GM19328 (cell line): ENCODE measurements around the gene FRMD5.

Experiments
- ATAC-seq: cut with Tn5 transposase; IDR thresholded peaks from one replicate; pipeline ENCODE4 v1.9.1; 2021; ENCODE audit warnings: mild to moderate bottlenecking, moderate library complexity; ENCODE audit not compliant: unreplicated experiment

The FRMD5 gene

GRCh38 chr15:43931790-43932435 is 263.2 kb downstream of the FRMD5 start:
- no peak for ATAC-seq

GRCh38 chr15:43931119-43931518 is 264.0 kb downstream of the FRMD5 start:
- no peak for ATAC-seq

DNA sequence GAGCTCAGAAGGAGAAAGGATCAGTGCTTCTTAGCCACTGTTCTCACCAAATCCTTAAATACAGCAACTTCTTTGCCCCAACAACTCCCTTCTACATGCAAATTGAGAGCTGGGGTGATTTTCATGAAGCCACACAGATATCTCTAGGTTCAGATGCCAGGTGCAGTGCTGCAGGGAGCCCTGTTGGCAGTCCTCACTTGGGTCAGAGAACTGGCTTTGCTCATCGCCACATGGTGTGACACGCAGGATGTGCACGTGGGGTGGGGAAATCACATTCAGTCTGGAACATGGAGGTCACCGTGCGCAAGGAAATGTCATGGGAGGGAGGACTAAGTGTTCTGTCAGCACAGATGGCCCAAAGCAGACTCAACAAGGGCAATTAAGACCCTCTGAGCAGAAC is 264.5 kb downstream of the FRMD5 start:
- no peak for ATAC-seq

GRCh38 chr15:43930079-43930478 is 265.0 kb downstream of the FRMD5 start:
- ATAC-seq = no peak

DNA sequence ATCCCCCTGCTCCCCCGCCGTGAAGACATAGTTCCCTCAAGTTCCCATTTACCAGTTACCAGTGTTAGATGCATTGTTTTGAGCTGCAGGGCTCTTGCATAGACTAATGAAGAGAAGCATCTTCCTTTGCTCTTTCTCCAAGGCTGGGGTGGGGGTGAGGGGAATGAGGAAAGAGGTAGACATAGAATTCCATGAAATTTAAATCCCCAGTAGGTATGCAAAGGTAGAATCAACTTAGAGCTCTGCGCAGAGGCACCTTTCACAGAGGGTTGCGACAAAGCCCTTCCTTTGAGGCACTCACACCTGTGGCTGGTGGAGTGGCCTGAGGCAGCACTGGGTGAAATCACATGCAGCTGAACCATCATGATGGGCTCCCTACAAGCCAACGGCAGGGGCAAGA is 266.9 kb downstream of the FRMD5 start:
- ATAC-seq = no peak

- no peak for ATAC-seq
These were observed 267.9 kb downstream of the FRMD5 start for GRCh38 chr15:43927203-43927602.

DNA sequence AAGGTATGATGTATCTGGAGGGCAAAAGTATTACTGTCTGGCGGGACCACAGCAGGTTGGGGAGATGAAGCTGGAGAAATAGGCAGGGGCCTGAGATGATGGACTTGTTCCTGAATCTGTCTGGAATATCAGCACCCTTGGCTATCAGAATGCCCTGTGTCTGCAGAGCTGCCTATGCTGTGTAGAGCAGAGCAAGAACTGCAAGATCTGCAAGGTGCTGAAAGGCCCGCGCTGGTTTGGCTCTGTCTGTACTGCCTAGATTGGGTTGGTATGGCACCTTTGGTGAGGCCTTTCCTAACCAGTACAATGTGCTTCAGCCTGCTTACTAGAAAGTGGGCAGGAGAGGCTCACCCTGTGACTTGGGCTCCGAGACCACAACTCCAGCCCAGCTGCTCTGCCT is 271.5 kb downstream of the FRMD5 start:
- no peak for ATAC-seq

DNA sequence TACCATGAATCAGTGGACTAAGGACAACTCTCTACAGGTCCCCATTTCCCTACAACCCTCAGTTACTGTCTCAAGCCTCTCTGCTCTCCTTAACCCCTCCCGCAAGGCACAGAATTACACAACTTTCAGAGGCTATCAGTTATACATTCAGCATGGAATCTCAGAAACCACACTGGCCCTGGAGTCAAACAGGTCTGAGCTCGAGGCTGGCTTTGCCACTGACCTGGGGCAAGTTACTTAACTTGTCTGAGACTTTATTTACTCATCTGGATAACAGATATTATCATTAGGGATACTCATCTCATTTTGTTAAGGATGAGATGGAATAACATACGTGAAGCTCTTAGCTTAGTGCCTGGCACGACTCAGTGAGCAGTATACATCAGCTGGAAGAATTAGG is 273.1 kb downstream of the FRMD5 start:
- ATAC-seq = no peak

DNA sequence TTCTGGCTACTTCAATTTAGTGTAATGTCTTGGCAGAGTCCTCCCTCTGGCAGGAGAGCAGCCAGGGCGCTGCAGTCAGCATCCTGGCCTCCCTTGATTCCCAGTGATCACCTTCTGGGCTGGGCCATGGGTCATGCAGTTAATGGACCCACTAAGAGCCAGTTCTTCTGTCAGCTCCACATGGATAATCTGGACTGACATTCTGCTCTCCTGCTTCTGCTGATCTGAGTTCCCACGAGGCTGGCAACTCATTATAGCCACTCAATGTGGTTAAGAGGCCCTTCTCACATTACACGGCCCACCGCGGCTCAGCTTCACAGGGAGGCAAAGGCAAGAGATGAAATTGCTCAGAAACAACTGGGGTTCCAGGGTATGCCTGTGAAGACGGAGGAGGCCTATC is 274.3 kb downstream of the FRMD5 start:
- ATAC-seq = no peak

DNA sequence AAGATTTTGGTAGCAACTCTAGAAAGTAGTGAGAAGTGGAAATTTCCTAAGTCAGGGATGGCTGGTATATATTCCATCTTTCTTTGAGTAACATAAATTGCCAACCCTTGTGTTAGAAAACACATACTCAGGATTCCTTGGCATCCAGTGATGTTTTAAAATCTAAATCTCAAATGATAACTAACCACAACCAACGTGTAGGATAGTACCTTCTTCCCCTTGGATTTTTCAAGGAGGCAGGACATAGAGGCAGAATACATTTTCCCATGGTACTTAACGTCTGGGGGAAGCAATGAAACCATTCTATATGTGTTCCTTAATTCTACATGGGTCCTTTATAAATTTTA is 274.8 kb downstream of the FRMD5 start:
- ATAC-seq = no peak

DNA sequence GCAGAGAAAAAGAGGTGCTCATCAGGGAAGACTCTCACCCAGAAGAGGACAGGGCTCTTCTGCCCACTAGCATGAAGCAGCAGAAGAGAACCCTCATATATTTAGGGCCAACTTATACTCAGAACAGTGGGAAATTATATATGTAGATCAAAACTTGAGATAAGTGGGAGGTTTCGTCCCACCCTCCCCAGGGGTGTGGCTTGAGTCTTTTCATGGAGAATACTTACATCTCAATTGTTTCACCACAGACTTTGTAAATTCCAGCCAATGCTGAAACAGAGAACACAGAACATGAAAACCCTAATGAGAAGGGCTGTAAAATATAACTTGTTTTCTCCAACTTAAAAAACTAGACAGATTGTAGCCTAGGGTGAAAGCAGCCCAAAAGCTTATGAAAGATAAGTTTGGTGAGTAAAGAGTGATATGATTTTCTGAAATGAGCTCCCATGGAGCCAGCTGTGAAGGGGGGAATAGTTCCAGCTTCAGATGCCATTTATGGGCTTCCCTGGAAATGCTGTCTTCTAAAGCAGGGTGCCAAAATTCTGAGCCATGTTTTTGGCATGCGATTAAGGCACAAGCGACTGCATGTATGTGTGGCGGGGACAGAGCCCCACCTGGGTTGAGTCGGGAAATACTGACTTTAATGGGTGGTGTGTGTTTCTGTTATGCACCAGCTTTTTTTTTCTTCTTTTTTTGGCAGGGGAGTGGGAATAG is 275.4 kb downstream of the FRMD5 start:
- ATAC-seq = no peak

GRCh38 chr15:43918717-43919116 is 276.4 kb downstream of the FRMD5 start:
- no peak for ATAC-seq

DNA sequence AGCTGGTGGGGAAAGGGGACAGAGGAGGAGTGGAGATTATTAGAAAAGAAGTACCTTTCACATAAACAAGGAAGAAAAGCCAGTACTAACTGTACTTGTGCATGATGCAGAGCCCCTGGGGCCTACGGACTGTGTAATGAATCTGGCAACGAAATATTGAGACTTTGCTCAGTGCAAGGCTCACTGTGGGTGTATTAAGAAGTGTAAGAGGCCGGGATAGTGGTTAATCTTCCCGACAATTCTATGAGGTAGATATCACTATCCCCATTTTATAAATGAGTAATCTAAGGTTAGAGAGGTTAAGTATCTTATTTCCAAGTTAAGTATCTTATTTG is 278.8 kb downstream of the FRMD5 start:
- no peak for ATAC-seq

DNA sequence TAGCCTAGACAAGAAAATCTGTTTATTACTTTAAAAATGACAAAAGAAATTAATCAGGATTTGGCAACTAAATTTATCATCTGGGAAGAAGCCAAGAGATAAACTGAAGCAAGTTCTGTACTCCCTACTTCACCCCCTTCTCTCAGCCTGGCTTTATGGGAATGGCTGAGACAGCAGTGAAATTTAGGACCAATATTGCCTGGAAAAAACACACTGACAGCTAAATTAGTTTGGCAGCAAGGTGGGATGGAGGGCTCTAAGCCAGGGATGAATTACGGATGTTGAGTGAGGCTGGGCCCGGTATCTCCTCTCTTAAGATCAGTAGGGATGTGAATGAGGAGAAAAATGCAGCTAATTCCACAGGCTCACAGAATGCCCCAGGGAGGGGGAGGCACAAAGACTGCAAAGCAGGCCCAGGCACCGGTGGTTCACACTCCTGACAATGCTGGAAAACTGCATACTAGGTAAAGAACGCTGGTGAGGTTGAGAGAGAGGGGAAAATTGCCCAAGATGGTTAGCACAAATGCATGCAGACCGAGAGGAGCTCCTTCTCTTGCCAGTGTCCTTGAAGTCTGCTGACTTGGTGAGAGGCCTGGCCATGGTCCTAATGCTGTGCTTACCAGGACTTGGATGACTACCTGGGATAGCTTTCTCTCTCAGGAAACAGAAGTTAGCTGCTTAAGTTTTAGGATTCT is 279.3 kb downstream of the FRMD5 start:
- no peak for ATAC-seq

GRCh38 chr15:43913941-43914340 is 281.1 kb downstream of the FRMD5 start:
- no peak for ATAC-seq

- no peak for ATAC-seq
These were observed 281.9 kb downstream of the FRMD5 start for GRCh38 chr15:43913026-43913780.

GRCh38 chr15:43912208-43912607 is 282.9 kb downstream of the FRMD5 start:
- ATAC-seq = no peak

- no peak for ATAC-seq
These were observed 283.8 kb downstream of the FRMD5 start for GRCh38 chr15:43911235-43911781.

GRCh38 chr15:43908516-43909050 is 286.5 kb downstream of the FRMD5 start:
- ATAC-seq = no peak

DNA sequence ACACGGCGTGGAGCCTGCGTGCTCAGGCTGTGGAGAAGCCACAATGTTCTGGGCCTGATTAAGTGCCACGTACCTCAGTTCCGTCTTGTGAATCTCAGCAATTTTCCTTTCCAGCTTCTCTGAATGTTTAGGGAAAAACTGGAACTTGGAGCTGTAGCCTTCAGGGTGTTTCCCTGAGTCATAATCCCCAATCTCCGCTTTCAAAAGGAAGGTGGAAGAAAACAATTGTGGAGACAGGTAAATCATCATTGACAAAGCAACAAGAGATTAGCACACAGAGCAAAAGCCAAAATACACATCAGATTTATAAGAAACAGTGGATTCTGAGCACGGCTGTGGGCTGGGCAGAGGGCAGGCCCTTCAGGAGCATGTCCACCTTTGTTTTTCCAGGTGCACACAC is 289.3 kb downstream of the FRMD5 start:
- no peak for ATAC-seq

DNA sequence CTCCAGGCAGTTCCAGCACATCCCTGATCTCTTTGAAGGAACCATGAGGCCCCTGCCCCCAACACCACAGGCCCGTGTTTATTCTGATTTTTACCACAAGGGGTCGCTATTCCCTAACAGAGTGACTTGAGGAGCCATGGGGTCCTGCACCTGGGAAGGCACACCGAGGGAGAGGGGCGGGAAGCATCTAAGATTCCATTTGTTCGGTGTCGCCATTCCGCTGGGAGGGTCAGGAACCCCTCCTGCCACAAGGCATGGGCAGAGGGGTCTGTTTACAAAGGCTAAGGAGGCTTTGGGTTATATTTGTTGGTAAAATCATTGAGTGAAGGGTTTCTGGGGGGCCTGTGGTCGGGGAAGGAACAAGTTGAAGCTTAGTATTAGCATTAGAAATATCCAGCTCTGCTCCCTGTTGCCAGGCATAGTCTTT is 291.2 kb downstream of the FRMD5 start:
- no peak for ATAC-seq
